CD14-positive monocyte (primary cell): ENCODE results near the gene DZIP1L. TPM values are rescaled to one million over a fixed set of nuclear protein-coding genes. Genes with fewer than 3 reads are reported as not detected.

ENCODE experiments used
- DNase-seq, 3 donors: peaks; one replicate each; pipeline ENCODE4 v3.0.0-alpha.2; 2011 to 2022
- H2AFZ ChIP-seq: 2 replicates; pipeline ENCODE4 v1.6.0; 2012; ENCODE audit warnings: mild to moderate bottlenecking, low read depth, low read length, inconsistent platforms; ENCODE audit not compliant: insufficient read depth, poor library complexity, severe bottlenecking
- H3K27ac ChIP-seq, 2 donors: 1 replicate in 1 of 2; 2 replicates in 1 of 2; pipeline ENCODE4 v1.5.1; 2012 to 2013; ENCODE audit warnings: low read length in 2 of 2, control low read depth in 1 of 2, inconsistent platforms in 1 of 2, low read depth in 1 of 2, mild to moderate bottlenecking in 1 of 2
- H3K27me3 ChIP-seq, 2 donors: one replicate each; pipeline versions ENCODE4 v1.6.0 to v1.6.1; 2011 to 2013; ENCODE audit warnings: low read length in 2 of 2; ENCODE audit not compliant: control insufficient read depth in 2 of 2, insufficient read depth in 2 of 2
- H3K36me3 ChIP-seq, 2 donors: replicated peaks in 1 of 2; 1 replicate in 1 of 2; 2 replicates in 1 of 2; pipeline versions ENCODE4 v1.5.1 to v1.6.1; 2012 to 2013; ENCODE audit warnings: low read length in 2 of 2, control low read depth in 1 of 2, inconsistent platforms in 1 of 2, mild to moderate bottlenecking in 1 of 2; ENCODE audit not compliant: insufficient read depth in 2 of 2, control insufficient read depth in 1 of 2
- H3K4me1 ChIP-seq, 2 donors: 1 replicate in 1 of 2; 2 replicates in 1 of 2; pipeline versions ENCODE4 v1.5.1 to v1.6.1; 2012 to 2013; ENCODE audit warnings: low read length in 2 of 2, control low read depth in 1 of 2, inconsistent platforms in 1 of 2, mild to moderate bottlenecking in 1 of 2, moderate library complexity in 1 of 2; ENCODE audit not compliant: insufficient read depth in 2 of 2, control insufficient read depth in 1 of 2
- H3K4me2 ChIP-seq: replicated peaks from 2 replicates; pipeline ENCODE3; 2012; ENCODE audit warnings: low read length, moderate library complexity, mild to moderate bottlenecking; ENCODE audit not compliant: poor library complexity, severe bottlenecking; ENCODE audit errors: extremely low read depth
- H3K4me3 ChIP-seq, 3 experiments: fragments of 200-600 bp in 1 of 3; sonication (generic) in 1 of 3; replicated peaks in 1 of 3; 1 replicate in 2 of 3; 2 replicates in 1 of 3; pipeline ENCODE4 v1.5.1; 2011 to 2013; ENCODE audit warnings: low read length in 3 of 3, mild to moderate bottlenecking in 3 of 3, control low read depth in 2 of 3, low read depth in 2 of 3, inconsistent platforms in 1 of 3, moderate library complexity in 1 of 3
- H3K79me2 ChIP-seq: 2 replicates; pipeline ENCODE4 v1.6.0; 2012; ENCODE audit warnings: mild to moderate bottlenecking, control low read depth, inconsistent platforms, low read length, moderate library complexity; ENCODE audit not compliant: insufficient read depth
- H3K9ac ChIP-seq: 2 replicates; pipeline ENCODE4 v1.6.0; 2017; ENCODE audit warnings: low read length, mild to moderate bottlenecking; ENCODE audit not compliant: insufficient read depth, poor library complexity, severe bottlenecking
- H3K9me3 ChIP-seq, 2 donors: replicated peaks in 1 of 2; 1 replicate in 1 of 2; 2 replicates in 1 of 2; pipeline versions ENCODE4 v1.5.1 to v1.6.1; 2012 to 2013; ENCODE audit warnings: low read length in 2 of 2, control low read depth in 1 of 2; ENCODE audit not compliant: control insufficient read depth in 1 of 2, insufficient read depth in 1 of 2
- H4K20me1 ChIP-seq: 2 replicates; pipeline ENCODE4 v1.6.0; 2012; ENCODE audit warnings: mild to moderate bottlenecking, low read length, control low read depth, moderate library complexity; ENCODE audit not compliant: insufficient read depth
- H3K27ac Mint-ChIP-seq, 7 donors: one replicate each; pipeline ENCODE4 v1.8.0; 2020; ENCODE audit warnings: mild to moderate bottlenecking in 7 of 7, mixed read lengths in 7 of 7, moderate library complexity in 6 of 7, inconsistent platforms in 2 of 7
- H3K27me3 Mint-ChIP-seq, 3 donors: one replicate each; pipeline ENCODE4 v1.8.0; 2021 to 2022; ENCODE audit warnings: low read depth in 3 of 3, mild to moderate bottlenecking in 3 of 3, mixed read lengths in 3 of 3, moderate library complexity in 3 of 3, inconsistent platforms in 1 of 3
- H3K36me3 Mint-ChIP-seq, 2 donors: one replicate each; pipeline ENCODE4 v1.8.0; 2020; ENCODE audit warnings: mixed read lengths in 2 of 2, inconsistent platforms in 1 of 2, mild to moderate bottlenecking in 1 of 2
- H3K4me1 Mint-ChIP-seq: one replicate; pipeline ENCODE4 v1.8.0; 2020; ENCODE audit warnings: mild to moderate bottlenecking, mixed read lengths
- H3K4me3 Mint-ChIP-seq, 2 donors: one replicate each; pipeline ENCODE4 v1.8.0; 2020; ENCODE audit warnings: mild to moderate bottlenecking in 2 of 2, mixed read lengths in 2 of 2, moderate library complexity in 1 of 2
- H3K9me3 Mint-ChIP-seq, 7 donors: one replicate each; pipeline ENCODE4 v1.8.0; 2020 to 2022; ENCODE audit warnings: mixed read lengths in 7 of 7, mild to moderate bottlenecking in 6 of 7, moderate library complexity in 6 of 7, inconsistent platforms in 2 of 7
- CTCF ChIP-seq: fragments of 200-600 bp; IDR thresholded peaks from one replicate; pipeline ENCODE4 v1.8.0; 2022; ENCODE audit warnings: antibody characterized with exemption, mild to moderate bottlenecking
- WGBS: methylation state at CpG from one replicate; pipeline ENCODE4 v1.1.5; 2013; ENCODE audit warnings: missing lambda C conversion rate; ENCODE audit not compliant: insufficient coverage; 5-methylcytosine and 5-hydroxymethylcytosine counted together
- intact Hi-C, 2 donors: fragments of 100-400 bp; cut with micrococcal nuclease; formaldehyde crosslinking; loops; one replicate each; pipeline versions ENCODE4 v1.15.0 to v1.15.1; 2023
- polyA plus RNA-seq, 3 donors: library from polyadenylated mRNA; depleted of rRNA in 1 of 3; unstranded in 2 of 3; stranded (reverse) in 1 of 3; fragments of 300-500 nt in 2 of 3; fragments of >200 nt in 1 of 3; fragmentation: Illumina TruSeq in 2 of 3; gene quantifications; 1 replicate in 2 of 3; 2 replicates in 1 of 3; pipeline ENCODE4 v1.2.3, GENCODE V29; 2012 to 2021

Gene DZIP1L
- polyA plus RNA-seq, 3 donors, result 0.50 to 1.8 (median 0.52) TPM

- H3K36me3 Mint-ChIP-seq, result peaks cover 0 to 2% of the 10 kb centered on the region in 2 donors
- Histone ChIP-seq H4K20me1 (no peaks in the 10 kb centered on the region), H2AFZ (peak overlapping the region; percentile 69), H3K9ac (peak overlapping the region; percentile 1), H3K4me3 (peak overlapping the region in 1 of 3 experiments; percentile 44), H3K79me2 (no peaks in the 10 kb centered on the region), H3K9me3 (peaks cover 2 to 3% of the 10 kb centered on the region in 2 donors), H3K27ac (peak overlapping the region; percentile 62 to 84), H3K4me1 (peaks cover 30 to 32% of the 10 kb centered on the region in 2 donors), H3K27me3 (no peaks in the 10 kb centered on the region), H3K4me2 (peak overlapping the region; percentile 72), H3K36me3 (no peaks in the 10 kb centered on the region)
- peaks cover 27% of the 10 kb centered on the region for H3K4me1 Mint-ChIP-seq
- peaks cover 0 to 3% (median 2%) of the 10 kb centered on the region in 7 donors for H3K9me3 Mint-ChIP-seq
- no peak for TF ChIP-seq CTCF
- 16% methylated on average over 5 of the region's 5 CpGs for WGBS
- intact Hi-C loops, result no loop called here
- DNase-seq, result peak; percentile 44 to 62 (median 46)
- peak overlapping the region; percentile 42 to 58 for H3K4me3 Mint-ChIP-seq
- peak overlapping the region; percentile 81 to 94 (median 90) for H3K27ac Mint-ChIP-seq
- H3K27me3 Mint-ChIP-seq, result no peaks in the 10 kb centered on the region
These were observed 10.3 kb upstream of the DZIP1L start for GRCh38 chr3:138125548-138126221.

GRCh38 chr3:138124706-138125355 is 9.4 kb upstream of the DZIP1L start:
- no peaks in the 10 kb centered on the region for H4K20me1 ChIP-seq
- Mint-ChIP-seq H3K4me1 (peaks cover 27% of the 10 kb centered on the region), H3K27me3 (no peaks in the 10 kb centered on the region), H3K36me3 (peaks cover 0 to 2% of the 10 kb centered on the region in 2 donors), H3K4me3 (no peak overlapping the region), H3K9me3 (peaks cover 0 to 3% (median 2%) of the 10 kb centered on the region in 7 donors), H3K27ac (peak overlapping the region in 6 of 7 donors; percentile 61 to 94 (median 86))
- DNase-seq, result peak in 1 of 3 donors; percentile 36
- H3K4me3 ChIP-seq, result peak overlapping the region in 1 of 3 experiments; percentile 44
- H3K9me3 ChIP-seq, result peaks cover 2 to 3% of the 10 kb centered on the region in 2 donors
- peak overlapping the region; percentile 49 to 84 for H3K27ac ChIP-seq
- H3K4me1 ChIP-seq, result peaks cover 30 to 32% of the 10 kb centered on the region in 2 donors
- H3K27me3 ChIP-seq, result no peaks in the 10 kb centered on the region
- WGBS, result 93% methylated on average over 8 of the region's 10 CpGs
- H3K4me2 ChIP-seq, result peak overlapping the region; percentile 72
- no peak for TF ChIP-seq CTCF
- H3K79me2 ChIP-seq, result no peaks in the 10 kb centered on the region
- no peak overlapping the region for H2AFZ ChIP-seq
- H3K36me3 ChIP-seq, result no peaks in the 10 kb centered on the region
- H3K9ac ChIP-seq, result no peak overlapping the region
- intact Hi-C loops, result no loop called here
